ENCODE results near the gene ABHD11.

Gene ABHD11

GRCh38 chr7:73778801-73779389 lies 40.3 kb upstream of the ABHD11 start:
- no peaks in the 10 kb centered on the region for H3K79me1 ChIP-seq (ENCODE audit: low read length)
- H3K4me1 ChIP-seq (ENCODE audit: control insufficient read depth in 1 of 2, insufficient read depth in 2 of 2, low read length in 2 of 2): no peaks in the 10 kb centered on the region
- no CpG with 5 or more reads among the region's 11 CpGs for WGBS (ENCODE audit: extremely low coverage, insufficient coverage, insufficient read length)
- no peak overlapping the region for H2BK5ac ChIP-seq (ENCODE audit: low read depth, low read length, poor library complexity)
- H4K8ac ChIP-seq (ENCODE audit: low read depth, low read length): no peak overlapping the region
- DNase-seq: no peak
- H3K9ac ChIP-seq (ENCODE audit: low read length): no peak overlapping the region
- H2AK5ac ChIP-seq (ENCODE audit: low read length): no peak overlapping the region
- no peaks in the 10 kb centered on the region for H3K27me3 ChIP-seq (ENCODE audit: insufficient read depth, low read length)
- H2BK12ac ChIP-seq (ENCODE audit: low read length): no peak overlapping the region
- H3K27ac ChIP-seq (ENCODE audit: low read depth, low read length): no peak overlapping the region
- no peak overlapping the region for H3K23ac ChIP-seq (ENCODE audit: low read length)
- H3K79me2 ChIP-seq (ENCODE audit: control insufficient read depth, insufficient read depth, low read length, poor library complexity): no peaks in the 10 kb centered on the region
- H3K9me3 ChIP-seq (ENCODE audit: insufficient read depth, low read depth, low read length): peaks cover 2% of the 10 kb centered on the region
- H3K4me3 ChIP-seq (ENCODE audit: low read depth, low read length): no peak overlapping the region
- H3K14ac ChIP-seq (ENCODE audit: low read length): no peak overlapping the region
- H3K4me2 ChIP-seq (ENCODE audit: low read length): no peak overlapping the region
- no peak overlapping the region for H3K18ac ChIP-seq (ENCODE audit: low read length)
- no peak overlapping the region for H2BK120ac ChIP-seq (ENCODE audit: insufficient read depth, low read length, poor library complexity)
- no peak overlapping the region for H4K91ac ChIP-seq (ENCODE audit: low read depth, low read length)
- no peak overlapping the region for H4K12ac ChIP-seq (ENCODE audit: low read depth, low read length)
- no peak overlapping the region for H2AFZ ChIP-seq (ENCODE audit: insufficient read depth, low read length, poor library complexity)
- H3K4ac ChIP-seq (ENCODE audit: low read depth, low read length): no peak overlapping the region
- no peaks in the 10 kb centered on the region for H3K36me3 ChIP-seq (ENCODE audit: control insufficient read depth in 1 of 2, insufficient read depth in 2 of 2, low read length in 2 of 2)

DNA sequence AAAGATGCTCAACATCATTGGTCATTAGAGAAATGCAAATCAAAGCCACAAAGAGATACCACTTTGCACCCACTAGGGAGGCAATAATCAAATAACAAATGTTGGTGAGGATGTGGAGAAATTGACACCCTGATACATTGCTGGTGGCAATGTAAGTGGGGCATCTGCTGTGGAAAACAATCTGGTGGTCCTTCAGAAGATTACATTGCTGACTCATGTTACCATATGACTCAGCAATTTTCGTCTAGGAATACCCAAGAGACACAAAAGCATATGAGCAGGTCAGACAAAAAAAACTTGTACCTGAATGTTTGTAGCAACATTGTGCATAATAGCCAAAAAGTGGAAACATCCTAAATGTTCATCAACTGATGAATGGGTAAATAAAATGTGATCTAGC lies 36.3 kb upstream of the ABHD11 start:
- Histone ChIP-seq H3K9me3 (ENCODE audit: insufficient read depth, low read depth, low read length) (peaks cover 4% of the 10 kb centered on the region), H2BK12ac (ENCODE audit: low read length) (no peak overlapping the region), H3K4me3 (ENCODE audit: low read depth, low read length) (no peak overlapping the region), H2AK5ac (ENCODE audit: low read length) (no peak overlapping the region), H3K14ac (ENCODE audit: low read length) (no peak overlapping the region), H4K91ac (ENCODE audit: low read depth, low read length) (no peak overlapping the region), H3K27ac (ENCODE audit: low read depth, low read length) (no peak overlapping the region), H4K8ac (ENCODE audit: low read depth, low read length) (no peak overlapping the region), H3K4me1 (ENCODE audit: control insufficient read depth in 1 of 2, insufficient read depth in 2 of 2, low read length in 2 of 2) (peaks cover 0 to 9% of the 10 kb centered on the region in 2 experiments), H3K4me2 (ENCODE audit: low read length) (no peak overlapping the region), H2AFZ (ENCODE audit: insufficient read depth, low read length, poor library complexity) (no peak overlapping the region), H3K36me3 (ENCODE audit: control insufficient read depth in 1 of 2, insufficient read depth in 2 of 2, low read length in 2 of 2) (no peaks in the 10 kb centered on the region), H3K27me3 (ENCODE audit: insufficient read depth, low read length) (no peaks in the 10 kb centered on the region), H3K79me2 (ENCODE audit: control insufficient read depth, insufficient read depth, low read length, poor library complexity) (no peaks in the 10 kb centered on the region), H3K23ac (ENCODE audit: low read length) (no peak overlapping the region), H2BK120ac (ENCODE audit: insufficient read depth, low read length, poor library complexity) (no peak overlapping the region), H3K79me1 (ENCODE audit: low read length) (no peaks in the 10 kb centered on the region), H4K12ac (ENCODE audit: low read depth, low read length) (no peak overlapping the region), H3K4ac (ENCODE audit: low read depth, low read length) (no peak overlapping the region), H2BK5ac (ENCODE audit: low read depth, low read length, poor library complexity) (no peak overlapping the region), H3K9ac (ENCODE audit: low read length) (no peak overlapping the region), H3K18ac (ENCODE audit: low read length) (no peak overlapping the region)
- WGBS (ENCODE audit: extremely low coverage, insufficient coverage, insufficient read length): no CpG with 5 or more reads among the region's 1 CpG
- DNase-seq: no peak

- Histone ChIP-seq H4K12ac (ENCODE audit: low read depth, low read length) (no peak overlapping the region), H3K27ac (ENCODE audit: low read depth, low read length) (no peak overlapping the region), H3K79me1 (ENCODE audit: low read length) (no peaks in the 10 kb centered on the region), H3K14ac (ENCODE audit: low read length) (no peak overlapping the region), H2BK5ac (ENCODE audit: low read depth, low read length, poor library complexity) (no peak overlapping the region), H3K4ac (ENCODE audit: low read depth, low read length) (no peak overlapping the region), H3K9ac (ENCODE audit: low read length) (no peak overlapping the region), H3K4me2 (ENCODE audit: low read length) (no peak overlapping the region), H4K8ac (ENCODE audit: low read depth, low read length) (no peak overlapping the region), H2BK120ac (ENCODE audit: insufficient read depth, low read length, poor library complexity) (no peak overlapping the region), H3K79me2 (ENCODE audit: control insufficient read depth, insufficient read depth, low read length, poor library complexity) (no peaks in the 10 kb centered on the region), H4K91ac (ENCODE audit: low read depth, low read length) (no peak overlapping the region), H2BK12ac (ENCODE audit: low read length) (no peak overlapping the region), H3K18ac (ENCODE audit: low read length) (no peak overlapping the region), H3K4me3 (ENCODE audit: low read depth, low read length) (no peak overlapping the region), H2AK5ac (ENCODE audit: low read length) (no peak overlapping the region), H2AFZ (ENCODE audit: insufficient read depth, low read length, poor library complexity) (no peak overlapping the region), H3K23ac (ENCODE audit: low read length) (no peak overlapping the region), H3K36me3 (ENCODE audit: control insufficient read depth in 1 of 2, insufficient read depth in 2 of 2, low read length in 2 of 2) (no peaks in the 10 kb centered on the region), H3K4me1 (ENCODE audit: control insufficient read depth in 1 of 2, insufficient read depth in 2 of 2, low read length in 2 of 2) (peaks cover 0 to 14% of the 10 kb centered on the region in 2 experiments), H3K9me3 (ENCODE audit: insufficient read depth, low read depth, low read length) (peaks cover 8% of the 10 kb centered on the region), H3K27me3 (ENCODE audit: insufficient read depth, low read length) (no peaks in the 10 kb centered on the region)
- DNase-seq: peak in 1 of 2 donors; percentile 38
- no CpG with 5 or more reads among the region's 6 CpGs for WGBS (ENCODE audit: extremely low coverage, insufficient coverage, insufficient read length)
These were observed 35.3 kb upstream of the ABHD11 start for GRCh38 chr7:73773700-73774517.

DNA sequence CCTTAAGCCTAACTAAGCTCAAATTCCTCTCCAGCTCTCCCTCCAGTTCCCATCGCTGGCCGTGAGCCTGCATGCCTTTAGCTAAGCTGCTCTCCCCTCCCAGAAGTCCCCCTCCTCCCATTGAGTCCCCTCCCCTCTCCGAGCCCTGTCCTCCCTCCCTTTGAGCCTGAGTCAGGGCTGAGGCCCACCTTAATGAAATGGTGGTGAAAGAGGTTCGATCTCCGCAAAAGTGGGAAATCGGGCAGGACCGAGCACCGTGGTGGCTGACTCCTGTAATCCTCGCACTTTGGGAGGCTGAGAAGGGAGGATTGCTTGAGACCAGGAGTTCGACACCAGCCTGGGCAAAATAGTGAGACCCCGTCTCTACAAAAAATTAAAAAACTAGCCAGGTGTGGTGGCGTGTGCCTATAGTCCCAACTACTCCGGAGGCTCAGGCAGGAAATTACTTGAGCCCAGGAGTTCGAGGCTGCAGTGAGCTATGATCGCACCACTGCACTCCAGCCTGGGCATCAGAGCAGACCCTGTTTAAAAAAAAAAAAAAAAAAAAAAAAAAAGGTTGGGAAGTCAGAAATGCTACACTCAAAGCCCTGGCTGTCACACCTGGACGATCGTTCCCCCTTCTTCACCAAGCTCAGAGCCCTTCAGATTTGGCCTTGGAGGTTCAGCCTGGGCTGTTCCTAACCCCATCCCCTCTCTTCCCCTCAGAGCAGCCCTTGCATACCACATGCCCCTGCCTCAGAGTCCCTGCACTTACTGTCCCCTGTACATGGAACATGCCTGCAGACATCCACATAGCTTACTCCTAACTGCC lies 32.5 kb upstream of the ABHD11 start:
- DNase-seq: no peak
- Histone ChIP-seq H3K9me3 (ENCODE audit: insufficient read depth, low read depth, low read length) (peaks cover 11% of the 10 kb centered on the region), H3K4me3 (ENCODE audit: low read depth, low read length) (no peak overlapping the region), H3K18ac (ENCODE audit: low read length) (no peak overlapping the region), H3K79me2 (ENCODE audit: control insufficient read depth, insufficient read depth, low read length, poor library complexity) (no peaks in the 10 kb centered on the region), H2BK120ac (ENCODE audit: insufficient read depth, low read length, poor library complexity) (no peak overlapping the region), H3K27me3 (ENCODE audit: insufficient read depth, low read length) (no peaks in the 10 kb centered on the region), H4K8ac (ENCODE audit: low read depth, low read length) (no peak overlapping the region), H4K12ac (ENCODE audit: low read depth, low read length) (no peak overlapping the region), H3K4me1 (ENCODE audit: control insufficient read depth in 1 of 2, insufficient read depth in 2 of 2, low read length in 2 of 2) (peaks cover 0 to 18% of the 10 kb centered on the region in 2 experiments), H3K23ac (ENCODE audit: low read length) (no peak overlapping the region), H2BK12ac (ENCODE audit: low read length) (no peak overlapping the region), H2AK5ac (ENCODE audit: low read length) (no peak overlapping the region), H2AFZ (ENCODE audit: insufficient read depth, low read length, poor library complexity) (peak overlapping the region; percentile 30), H2BK5ac (ENCODE audit: low read depth, low read length, poor library complexity) (no peak overlapping the region), H3K27ac (ENCODE audit: low read depth, low read length) (no peak overlapping the region), H3K4me2 (ENCODE audit: low read length) (peak overlapping the region; percentile 91), H3K79me1 (ENCODE audit: low read length) (no peaks in the 10 kb centered on the region), H3K4ac (ENCODE audit: low read depth, low read length) (no peak overlapping the region), H3K36me3 (ENCODE audit: control insufficient read depth in 1 of 2, insufficient read depth in 2 of 2, low read length in 2 of 2) (no peaks in the 10 kb centered on the region), H3K9ac (ENCODE audit: low read length) (no peak overlapping the region), H4K91ac (ENCODE audit: low read depth, low read length) (no peak overlapping the region), H3K14ac (ENCODE audit: low read length) (no peak overlapping the region)
- no CpG with 5 or more reads among the region's 17 CpGs for WGBS (ENCODE audit: extremely low coverage, insufficient coverage, insufficient read length)
